Vagina (tissue), 2 donors: Measurements from ENCODE around the gene CGNL1. TPM values are rescaled to one million over a fixed set of nuclear protein-coding genes. Genes with fewer than 3 reads are reported as not detected.

ENCODE experiments used
- DNase-seq, 2 donors: peaks; one replicate each; pipeline ENCODE4 v3.0.0-alpha.2; 2017; ENCODE audit errors: extremely low spot score in 2 of 2
- H3K27ac ChIP-seq: fragments of 200-600 bp; sonication (generic); one replicate; pipeline ENCODE4 v1.5.1; 2019
- H3K27me3 ChIP-seq: fragments of 200-600 bp; sonication (generic); one replicate; pipeline ENCODE4 v1.5.1; 2019
- H3K36me3 ChIP-seq, 2 donors: fragments of 200-600 bp; sonication (generic); one replicate each; pipeline ENCODE4 v1.5.1; 2017 to 2019
- H3K4me1 ChIP-seq: fragments of 200-600 bp; sonication (generic); one replicate; pipeline ENCODE4 v1.5.1; 2019
- H3K4me3 ChIP-seq, 2 donors: fragments of 200-600 bp; sonication (generic); 1 replicate in 1 of 2; 2 replicates in 1 of 2; pipeline ENCODE4 v1.5.1; 2016 to 2019
- H3K9me3 ChIP-seq: fragments of 200-600 bp; sonication (generic); one replicate; pipeline ENCODE4 v1.5.1; 2019
- CTCF ChIP-seq, 3 experiments: fragments of 450-650 bp in 2 of 3; fragments of 200-600 bp in 1 of 3; sonication (generic) in 1 of 3; IDR thresholded peaks; one replicate each; pipeline ENCODE4 v1.5.1; 2017 to 2019; ENCODE audit warnings: antibody characterized with exemption in 3 of 3, mild to moderate bottlenecking in 2 of 3, moderate library complexity in 2 of 3
- POLR2A ChIP-seq, 2 donors: fragments of 450-650 bp; IDR thresholded peaks; one replicate each; pipeline ENCODE4 v1.6.1; 2017; ENCODE audit warnings: antibody characterized with exemption in 2 of 2, mild to moderate bottlenecking in 2 of 2, moderate library complexity in 2 of 2
- POLR2AphosphoS5 ChIP-seq, 2 donors: sonication (generic); formaldehyde crosslinking; IDR thresholded peaks; one replicate each; pipeline ENCODE4 v1.9.0; 2017; ENCODE audit warnings: antibody characterized with exemption in 2 of 2, mild to moderate bottlenecking in 2 of 2, low read depth in 1 of 2; ENCODE audit not compliant: insufficient read depth in 1 of 2
- intact Hi-C: fragments of 100-400 bp; cut with DNase I; formaldehyde crosslinking; loops from one replicate; pipeline ENCODE4 v1.15.1; 2023
- total RNA-seq: library from RNA; depleted of rRNA; stranded (reverse); fragments of >200 nt; gene quantifications from one replicate; pipeline ENCODE4 v1.2.3, GENCODE V29; 2016

CGNL1 gene
- total RNA-seq, 1 donor from 2014 or later: 38.3 TPM

- no peaks in the 10 kb centered on the region for H3K36me3 ChIP-seq
Measured at GRCh38 chr15:57398336-57398735, 22.0 kb downstream of the CGNL1 start.

GRCh38 chr15:57401546-57401945 is 25.2 kb downstream of the CGNL1 start:
- intact Hi-C loops: no loop called here
- Histone ChIP-seq H3K27me3 (no peaks in the 10 kb centered on the region), H3K27ac (no peak overlapping the region), H3K9me3 (no peaks in the 10 kb centered on the region), H3K36me3 (no peaks in the 10 kb centered on the region), H3K4me1 (peaks cover 8% of the 10 kb centered on the region), H3K4me3 (no peak overlapping the region)
- TF ChIP-seq POLR2A (IDR thresholded peaks at IDR 0.05) (no peak), CTCF (IDR thresholded peaks at IDR 0.05) (no peak), POLR2AphosphoS5 (IDR thresholded peaks at IDR 0.05; ENCODE audit: insufficient read depth in 1 of 2, low read depth in 1 of 2) (no peak)
- no peak for DNase-seq

More at GRCh38 chr15:57398336-57398735, 22.0 kb downstream of the CGNL1 start:
- H3K27me3 ChIP-seq: no peaks in the 10 kb centered on the region
- intact Hi-C loops: no loop called here
- H3K4me1 ChIP-seq: peaks cover 8% of the 10 kb centered on the region
- DNase-seq: no peak
- H3K9me3 ChIP-seq: no peaks in the 10 kb centered on the region
- H3K27ac ChIP-seq: no peak overlapping the region
- H3K4me3 ChIP-seq: no peak overlapping the region
- no peak for TF ChIP-seq POLR2A (IDR thresholded peaks at IDR 0.05)
- TF ChIP-seq CTCF (IDR thresholded peaks at IDR 0.05): no peak
- TF ChIP-seq POLR2AphosphoS5 (IDR thresholded peaks at IDR 0.05; ENCODE audit: insufficient read depth in 1 of 2, low read depth in 1 of 2): no peak

DNA sequence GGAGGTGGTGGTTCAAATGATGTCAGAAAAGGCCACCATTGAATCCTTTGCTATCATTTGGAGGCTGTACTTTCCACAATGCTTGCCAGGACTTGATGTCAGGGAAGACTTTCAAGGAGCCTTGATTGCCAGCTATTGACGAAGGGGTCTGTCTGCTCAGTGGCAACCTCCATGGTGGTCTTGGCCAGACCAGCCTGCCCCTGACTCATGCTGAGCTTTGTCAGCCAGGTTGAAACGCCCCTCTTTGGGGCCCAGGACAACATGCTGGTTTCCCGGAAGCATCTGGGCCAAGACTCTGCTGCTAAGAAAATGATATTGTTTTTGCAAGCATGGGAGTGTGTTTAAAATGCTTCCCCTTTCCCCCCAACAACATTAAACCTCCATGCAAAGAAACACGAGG is 26.7 kb downstream of the CGNL1 start:
- Histone ChIP-seq H3K27me3 (no peaks in the 10 kb centered on the region), H3K36me3 (no peaks in the 10 kb centered on the region), H3K9me3 (no peaks in the 10 kb centered on the region), H3K4me3 (no peak overlapping the region), H3K4me1 (peaks cover 8% of the 10 kb centered on the region), H3K27ac (peak overlapping the region; percentile 15)
- TF ChIP-seq POLR2AphosphoS5 (IDR thresholded peaks at IDR 0.05; ENCODE audit: insufficient read depth in 1 of 2, low read depth in 1 of 2): no peak
- no peak for TF ChIP-seq CTCF (IDR thresholded peaks at IDR 0.05)
- no peak for TF ChIP-seq POLR2A (IDR thresholded peaks at IDR 0.05)
- intact Hi-C loops: no loop called here
- no peak for DNase-seq

DNA sequence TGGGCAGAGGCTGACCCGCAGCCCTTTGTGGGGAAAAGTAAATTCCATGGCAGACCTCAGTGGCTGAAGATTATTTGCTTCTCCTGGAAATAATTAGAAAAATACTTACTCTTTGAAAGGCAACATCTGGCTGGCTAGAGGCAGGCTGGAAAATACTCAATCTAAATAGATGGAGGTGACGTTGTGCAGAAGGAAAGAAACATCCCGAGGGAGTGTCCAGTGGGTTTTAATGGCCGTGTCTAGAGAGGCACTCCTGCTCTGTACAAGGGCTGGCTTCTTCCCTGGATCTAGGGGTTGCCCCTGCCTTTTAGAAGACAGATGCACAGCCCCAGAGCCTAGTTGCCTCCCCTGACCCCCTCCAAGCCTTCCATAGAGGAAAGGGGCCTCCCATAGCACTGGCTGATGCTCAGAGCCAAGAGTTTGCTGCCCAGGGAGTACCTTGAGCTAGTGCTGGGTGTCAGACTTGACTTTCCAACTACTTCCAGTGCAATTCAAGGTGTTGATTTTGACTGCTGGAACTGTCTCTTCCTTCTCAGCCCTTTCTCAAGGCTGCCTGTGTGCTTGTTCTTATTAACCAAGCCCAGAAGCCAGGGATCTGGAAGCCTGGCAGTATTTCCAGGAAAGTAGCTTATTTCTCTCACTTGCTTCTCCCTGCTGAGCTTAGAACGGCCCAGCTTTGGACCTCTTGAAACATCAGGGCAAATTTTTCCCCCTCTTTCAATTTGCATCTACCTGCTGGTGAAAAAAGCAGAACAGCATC is 27.4 kb downstream of the CGNL1 start:
- no peaks in the 10 kb centered on the region for H3K9me3 ChIP-seq
- H3K27me3 ChIP-seq: no peaks in the 10 kb centered on the region
- peaks cover 8% of the 10 kb centered on the region for H3K4me1 ChIP-seq
- TF ChIP-seq POLR2A (IDR thresholded peaks at IDR 0.05) (no peak), POLR2AphosphoS5 (IDR thresholded peaks at IDR 0.05; ENCODE audit: insufficient read depth in 1 of 2, low read depth in 1 of 2) (no peak), CTCF (IDR thresholded peaks at IDR 0.05) (no peak)
- H3K36me3 ChIP-seq: no peaks in the 10 kb centered on the region
- intact Hi-C loops: no loop called here
- peak overlapping the region; percentile 15 for H3K27ac ChIP-seq
- no peak for DNase-seq
- no peak overlapping the region for H3K4me3 ChIP-seq

- no peak overlapping the region for H3K27ac ChIP-seq
- TF ChIP-seq POLR2AphosphoS5 (IDR thresholded peaks at IDR 0.05; ENCODE audit: insufficient read depth in 1 of 2, low read depth in 1 of 2): no peak
- no peak for TF ChIP-seq CTCF (IDR thresholded peaks at IDR 0.05)
- TF ChIP-seq POLR2A (IDR thresholded peaks at IDR 0.05): no peak
- H3K27me3 ChIP-seq: no peaks in the 10 kb centered on the region
- H3K4me1 ChIP-seq: peaks cover 8% of the 10 kb centered on the region
- no peak overlapping the region for H3K4me3 ChIP-seq
- intact Hi-C loops: no loop called here
- H3K36me3 ChIP-seq: no peaks in the 10 kb centered on the region
- H3K9me3 ChIP-seq: no peaks in the 10 kb centered on the region
- DNase-seq: no peak
Measured at GRCh38 chr15:57405133-57405532, 28.8 kb downstream of the CGNL1 start.
